GM12801 (cell line): ENCODE results near the gene ZHX3.

ENCODE experiments used
- TF ChIP-seq, protein P1 (sequence below): IDR thresholded peaks from one replicate; pipeline ENCODE4 v1.5.1; 2011; ENCODE audit warnings: control low read depth; ENCODE audit not compliant: insufficient read length; ENCODE audit errors: extremely low read depth

The ZHX3 gene, protein sequence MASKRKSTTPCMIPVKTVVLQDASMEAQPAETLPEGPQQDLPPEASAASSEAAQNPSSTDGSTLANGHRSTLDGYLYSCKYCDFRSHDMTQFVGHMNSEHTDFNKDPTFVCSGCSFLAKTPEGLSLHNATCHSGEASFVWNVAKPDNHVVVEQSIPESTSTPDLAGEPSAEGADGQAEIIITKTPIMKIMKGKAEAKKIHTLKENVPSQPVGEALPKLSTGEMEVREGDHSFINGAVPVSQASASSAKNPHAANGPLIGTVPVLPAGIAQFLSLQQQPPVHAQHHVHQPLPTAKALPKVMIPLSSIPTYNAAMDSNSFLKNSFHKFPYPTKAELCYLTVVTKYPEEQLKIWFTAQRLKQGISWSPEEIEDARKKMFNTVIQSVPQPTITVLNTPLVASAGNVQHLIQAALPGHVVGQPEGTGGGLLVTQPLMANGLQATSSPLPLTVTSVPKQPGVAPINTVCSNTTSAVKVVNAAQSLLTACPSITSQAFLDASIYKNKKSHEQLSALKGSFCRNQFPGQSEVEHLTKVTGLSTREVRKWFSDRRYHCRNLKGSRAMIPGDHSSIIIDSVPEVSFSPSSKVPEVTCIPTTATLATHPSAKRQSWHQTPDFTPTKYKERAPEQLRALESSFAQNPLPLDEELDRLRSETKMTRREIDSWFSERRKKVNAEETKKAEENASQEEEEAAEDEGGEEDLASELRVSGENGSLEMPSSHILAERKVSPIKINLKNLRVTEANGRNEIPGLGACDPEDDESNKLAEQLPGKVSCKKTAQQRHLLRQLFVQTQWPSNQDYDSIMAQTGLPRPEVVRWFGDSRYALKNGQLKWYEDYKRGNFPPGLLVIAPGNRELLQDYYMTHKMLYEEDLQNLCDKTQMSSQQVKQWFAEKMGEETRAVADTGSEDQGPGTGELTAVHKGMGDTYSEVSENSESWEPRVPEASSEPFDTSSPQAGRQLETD

DNA sequence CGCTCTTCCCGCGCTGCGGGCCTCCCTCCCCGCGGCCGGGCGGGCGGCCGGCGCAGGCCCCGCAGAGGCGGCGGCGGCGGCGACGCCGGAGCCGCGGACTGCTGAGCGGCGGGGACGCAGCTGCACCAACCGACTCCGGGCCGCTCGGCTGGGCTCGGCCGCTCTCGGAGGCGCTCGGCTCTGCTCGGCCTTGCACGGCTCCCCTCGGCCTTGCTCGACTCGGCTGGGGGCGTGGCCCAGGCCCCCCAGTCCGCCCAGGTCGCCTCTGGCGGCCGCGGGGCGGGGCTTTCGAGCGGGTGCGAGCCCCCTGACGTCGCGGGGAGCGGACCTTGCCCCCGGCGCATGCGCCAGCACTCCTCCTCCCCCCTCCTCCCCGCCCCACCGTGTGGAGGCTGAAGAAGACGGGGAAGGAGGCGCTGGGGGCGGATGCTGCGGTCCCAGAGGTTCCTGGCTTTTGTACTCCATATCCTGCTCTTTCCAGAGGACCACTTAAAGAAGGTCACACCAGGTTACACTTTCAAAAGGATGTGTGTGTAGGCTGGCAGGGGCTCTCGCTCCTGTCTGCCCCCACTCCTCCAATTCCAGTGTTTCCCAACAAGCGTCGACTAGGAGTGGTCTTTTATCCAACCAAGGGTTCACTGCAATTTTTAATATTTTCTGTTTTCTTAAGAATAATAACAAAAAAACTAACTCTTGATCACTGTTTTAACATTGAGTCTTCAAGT, at the start of gene ZHX3:
TSS of gene ZHX3 (minus strand) at position 186 of the 725 bp plus-strand sequence. CDS start 112,815 bp downstream, outside the sequence.
- TF ChIP-seq, protein P1, sequence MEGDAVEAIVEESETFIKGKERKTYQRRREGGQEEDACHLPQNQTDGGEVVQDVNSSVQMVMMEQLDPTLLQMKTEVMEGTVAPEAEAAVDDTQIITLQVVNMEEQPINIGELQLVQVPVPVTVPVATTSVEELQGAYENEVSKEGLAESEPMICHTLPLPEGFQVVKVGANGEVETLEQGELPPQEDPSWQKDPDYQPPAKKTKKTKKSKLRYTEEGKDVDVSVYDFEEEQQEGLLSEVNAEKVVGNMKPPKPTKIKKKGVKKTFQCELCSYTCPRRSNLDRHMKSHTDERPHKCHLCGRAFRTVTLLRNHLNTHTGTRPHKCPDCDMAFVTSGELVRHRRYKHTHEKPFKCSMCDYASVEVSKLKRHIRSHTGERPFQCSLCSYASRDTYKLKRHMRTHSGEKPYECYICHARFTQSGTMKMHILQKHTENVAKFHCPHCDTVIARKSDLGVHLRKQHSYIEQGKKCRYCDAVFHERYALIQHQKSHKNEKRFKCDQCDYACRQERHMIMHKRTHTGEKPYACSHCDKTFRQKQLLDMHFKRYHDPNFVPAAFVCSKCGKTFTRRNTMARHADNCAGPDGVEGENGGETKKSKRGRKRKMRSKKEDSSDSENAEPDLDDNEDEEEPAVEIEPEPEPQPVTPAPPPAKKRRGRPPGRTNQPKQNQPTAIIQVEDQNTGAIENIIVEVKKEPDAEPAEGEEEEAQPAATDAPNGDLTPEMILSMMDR: no peak

DNA sequence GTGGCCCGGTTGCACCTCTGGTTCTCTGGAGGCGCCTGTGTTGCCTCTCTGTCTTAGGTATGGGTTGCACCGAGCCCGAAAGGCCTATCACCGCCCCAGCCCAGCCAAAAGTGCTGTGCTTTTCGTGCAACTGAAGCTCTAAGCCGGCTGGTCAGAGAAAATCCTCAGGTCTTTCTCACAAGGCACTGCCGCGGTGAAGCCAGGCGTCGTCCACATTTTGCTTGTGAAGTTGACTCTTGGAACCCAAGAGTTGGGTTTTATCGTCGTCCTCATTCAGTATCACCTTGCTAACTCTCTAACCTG, 49.8 kb upstream of the ZHX3 start:
- TF ChIP-seq, protein P1: no peak

DNA sequence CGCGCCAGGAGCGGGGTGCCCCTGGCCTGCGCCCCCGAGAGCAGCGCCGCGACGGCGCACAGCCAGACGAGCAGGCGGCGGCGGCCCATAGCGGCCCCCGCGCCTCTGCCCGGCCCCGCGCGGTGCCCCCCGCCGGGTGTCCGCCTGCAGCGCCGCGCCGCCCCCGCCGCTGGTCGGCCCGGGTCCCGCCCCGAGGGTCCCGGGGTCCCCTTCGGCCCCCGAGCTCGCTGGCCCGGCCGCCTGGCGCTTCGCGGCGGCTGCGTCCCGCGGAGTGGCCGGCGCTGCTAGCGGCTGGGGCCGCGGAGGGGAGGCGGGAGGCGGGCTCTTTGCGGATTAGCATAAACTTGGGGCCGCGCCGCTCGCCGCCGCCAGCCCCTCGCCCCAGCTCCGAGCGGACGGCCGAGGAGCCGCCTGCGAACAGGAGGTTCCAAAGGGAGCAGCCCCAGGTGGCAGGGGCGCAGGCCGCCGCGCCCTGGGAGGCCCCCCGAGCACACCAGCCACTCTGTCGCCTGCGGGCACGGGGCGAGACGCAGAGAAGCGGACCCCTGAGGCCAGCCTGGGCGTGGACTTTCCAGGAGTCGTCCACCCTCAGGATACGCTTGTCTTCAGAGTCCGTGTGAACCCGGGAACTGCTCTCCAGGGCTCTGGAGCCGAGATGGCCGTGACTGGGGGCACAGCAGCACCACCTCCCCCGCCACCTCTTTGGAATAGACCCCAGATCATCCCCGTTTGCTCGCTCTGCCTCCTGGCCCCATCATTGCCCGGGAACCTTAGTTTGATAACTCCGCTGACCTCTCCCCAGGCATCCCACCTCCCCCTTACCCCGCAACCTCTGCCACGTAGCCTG, 49.2 kb upstream of the ZHX3 start, which contains the start of gene EMILIN3:
TSS of gene EMILIN3 (minus strand) at position 273 of the 847 bp plus-strand sequence. CDS start at position 89, 184 bp downstream.
- TF ChIP-seq, protein P1: no peak

DNA sequence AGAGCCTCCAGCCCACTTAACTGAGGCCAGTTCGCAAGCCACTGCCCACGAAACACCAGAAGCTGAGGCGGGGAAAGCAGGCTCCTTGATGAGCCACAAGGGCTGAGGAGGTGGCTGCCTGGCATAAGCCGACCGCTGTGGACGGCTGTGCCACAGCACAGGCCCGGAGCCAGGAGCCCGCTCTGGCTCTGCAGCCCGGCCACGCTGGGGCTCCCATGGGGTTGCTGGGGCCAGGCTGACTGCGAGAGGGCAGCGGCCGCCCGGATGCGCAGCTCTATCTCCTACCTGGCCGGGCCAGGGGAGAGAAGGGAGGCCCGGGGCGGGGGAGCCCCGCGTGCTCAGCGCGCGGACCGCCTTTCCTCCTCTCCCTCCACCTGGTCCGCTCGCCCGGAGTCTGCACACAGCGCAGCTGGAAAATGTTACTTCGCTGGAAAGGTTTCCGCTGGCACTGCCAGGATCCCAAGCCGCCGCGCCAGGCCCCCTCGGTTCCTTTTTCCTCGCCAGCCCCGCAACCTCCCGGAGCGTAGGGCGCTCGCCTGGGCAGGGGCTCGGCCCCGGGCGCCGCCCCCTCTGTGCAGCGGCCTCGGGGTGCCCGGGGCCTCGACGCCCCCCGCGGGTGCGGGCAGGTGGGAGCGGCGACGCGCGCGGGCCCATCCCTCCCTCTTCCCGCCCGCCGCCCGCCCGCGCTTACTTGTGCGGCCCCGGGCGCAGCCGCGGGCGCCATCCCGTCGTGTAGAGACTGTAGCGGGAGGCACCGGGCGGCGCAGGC, 48.4 kb upstream of the ZHX3 start:
- TF ChIP-seq, protein P1: no peak

DNA sequence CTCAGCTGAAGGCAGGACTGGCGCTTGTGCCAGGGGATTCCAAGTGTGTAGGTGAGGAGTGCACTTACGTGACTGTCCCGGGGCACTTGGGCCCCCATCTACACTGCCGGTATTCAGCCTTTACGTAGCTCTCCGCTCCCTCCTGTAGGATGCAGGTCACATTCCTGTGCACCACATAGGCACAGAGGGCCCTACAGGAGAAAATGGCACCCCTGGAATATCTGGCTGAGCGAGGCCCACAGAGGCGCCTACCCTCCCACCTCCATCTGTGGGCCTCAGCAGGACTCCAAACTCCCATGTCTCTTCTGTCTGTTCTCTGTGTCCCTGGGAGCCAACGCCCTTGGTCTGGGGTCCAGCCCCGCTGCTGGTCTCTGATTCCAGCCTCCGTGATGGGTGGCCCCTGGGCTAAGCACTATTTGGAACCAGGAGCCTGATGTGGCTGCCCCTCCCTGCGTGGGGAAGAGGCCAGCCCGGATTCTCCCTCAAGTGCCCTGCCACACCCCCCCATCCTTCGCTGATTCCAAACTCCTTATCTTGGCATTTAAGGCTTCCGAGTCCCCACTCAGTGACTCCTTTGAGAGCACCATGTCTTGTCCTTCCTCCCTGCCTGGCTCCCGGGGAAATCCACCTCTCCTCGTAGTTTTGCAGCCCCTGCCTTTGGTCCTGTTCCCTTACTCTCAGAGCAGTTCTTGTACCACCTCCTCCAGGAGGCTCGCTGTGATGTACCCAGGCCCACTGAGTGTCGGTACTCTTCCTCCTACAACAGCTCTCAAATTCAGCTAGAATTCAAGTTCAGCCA, 47.6 kb upstream of the ZHX3 start:
- TF ChIP-seq, protein P1: no peak
